ENCODE data around the gene RDH14.

The RDH14 gene

GRCh38 chr2:18560797-18561085 is 288 bp upstream of the RDH14 start:
- DNase-seq, result no peak

- peak; percentile 4 for DNase-seq
Measured at GRCh38 chr2:18559531-18560030, 872 bp downstream of the RDH14 start.

- DNase-seq, result no peak
Measured at GRCh38 chr2:18558458-18558857, 2.0 kb downstream of the RDH14 start.

- DNase-seq, result no peak
Measured at GRCh38 chr2:18557121-18557520, 3.3 kb downstream of the RDH14 start.

GRCh38 chr2:18552351-18553077 is 7.9 kb downstream of the RDH14 start:
- no peak for DNase-seq

GRCh38 chr2:18551623-18552022 is 8.8 kb downstream of the RDH14 start:
- no peak for DNase-seq

GRCh38 chr2:18551169-18551568 is 9.3 kb downstream of the RDH14 start:
- DNase-seq, result no peak

- DNase-seq, result no peak
Measured at GRCh38 chr2:18550433-18550832, 10.0 kb downstream of the RDH14 start.

GRCh38 chr2:18549083-18549482 is 11.4 kb downstream of the RDH14 start:
- no peak for DNase-seq

GRCh38 chr2:18548621-18549020 is 11.8 kb downstream of the RDH14 start:
- no peak for DNase-seq

GRCh38 chr2:18546567-18546966 is 13.9 kb downstream of the RDH14 start:
- no peak for DNase-seq

GRCh38 chr2:18545384-18545783 is 15.1 kb downstream of the RDH14 start:
- DNase-seq, result no peak

- no peak for DNase-seq
Measured at GRCh38 chr2:18544171-18544570, 16.3 kb downstream of the RDH14 start.

GRCh38 chr2:18540872-18541271 is 19.6 kb downstream of the RDH14 start:
- DNase-seq, result no peak

GRCh38 chr2:18536697-18537096 is 23.8 kb downstream of the RDH14 start:
- no peak for DNase-seq

GRCh38 chr2:18536100-18536499 is 24.4 kb downstream of the RDH14 start:
- DNase-seq, result no peak

GRCh38 chr2:18531194-18531593 is 29.3 kb downstream of the RDH14 start:
- no peak for DNase-seq

- no peak for DNase-seq
Measured at GRCh38 chr2:18527822-18528221, 32.6 kb downstream of the RDH14 start.

- DNase-seq, result no peak
Measured at GRCh38 chr2:18527326-18527725, 33.1 kb downstream of the RDH14 start.

GRCh38 chr2:18526429-18526828 is 34.0 kb downstream of the RDH14 start:
- no peak for DNase-seq

GRCh38 chr2:18525852-18526251 is 34.6 kb downstream of the RDH14 start:
- no peak for DNase-seq

- no peak for DNase-seq
Measured at GRCh38 chr2:18525236-18525635, 35.2 kb downstream of the RDH14 start.

- DNase-seq, result no peak
Measured at GRCh38 chr2:18522484-18523146, 37.8 kb downstream of the RDH14 start.

All from CD4-positive, alpha-beta T cell treated with Interleukin-17A for 4 hours (primary cell).